Measurements from ENCODE around the gene CD52.
"Not testable (repeated sequence)": the region's sequence is repeated elsewhere in the genome, so short reads cannot be mapped to it uniquely, and the experiment has no call there.

Gene CD52

GRCh38 chr1:26328597-26328996 lies 10.8 kb downstream of the CD52 start:
- no peak overlapping the region for H3K27ac ChIP-seq
- H3K9ac ChIP-seq: no peak overlapping the region
- no peaks in the 10 kb centered on the region for H3K9me3 ChIP-seq
- no peaks in the 10 kb centered on the region for H3K36me3 ChIP-seq
- no peak overlapping the region for H3K4me2 ChIP-seq
- no peaks in the 10 kb centered on the region for H4K20me1 ChIP-seq
- no peaks in the 10 kb centered on the region for H3K27me3 ChIP-seq
- no peaks in the 10 kb centered on the region for H3K4me1 ChIP-seq
- TF ChIP-seq Cebpa-rat (IDR thresholded peaks at IDR 0.05): no peak
- H3K4me3 ChIP-seq: no peak overlapping the region

DNA sequence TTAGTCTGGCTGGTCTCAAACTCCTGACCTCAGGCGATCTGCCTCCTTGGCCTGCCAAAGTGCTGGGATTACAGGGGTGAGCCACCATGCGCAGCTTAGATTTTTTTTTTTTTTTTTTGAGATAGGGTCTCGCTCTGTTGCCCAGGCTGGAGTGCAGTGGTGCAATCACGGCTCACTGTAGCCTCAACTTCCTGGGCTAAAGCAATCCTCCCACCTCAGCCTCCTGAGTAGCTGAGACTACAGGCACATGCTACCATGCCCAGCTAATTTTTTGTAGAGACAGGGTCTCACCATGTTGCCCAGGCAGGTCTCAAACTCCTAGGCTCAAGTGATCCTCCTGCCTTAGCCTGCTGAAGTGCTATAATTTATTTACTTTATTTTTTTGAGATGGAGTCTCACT lies 11.6 kb downstream of the CD52 start:
- H3K4me1 ChIP-seq, H4K20me1 ChIP-seq, H3K9me3 ChIP-seq, H3K9ac ChIP-seq, H3K27me3 ChIP-seq, H3K27ac ChIP-seq, H3K36me3 ChIP-seq, H3K4me2 ChIP-seq, H3K4me3 ChIP-seq: not testable (repeated sequence)

- Histone ChIP-seq H3K4me3 (no peak overlapping the region), H3K36me3 (no peaks in the 10 kb centered on the region), H3K9me3 (no peaks in the 10 kb centered on the region), H3K9ac (no peak overlapping the region), H3K27ac (no peak overlapping the region), H3K4me2 (no peak overlapping the region), H4K20me1 (no peaks in the 10 kb centered on the region), H3K27me3 (peaks cover 8% of the 10 kb centered on the region; the same call in 1 of the 2 replicates), H3K4me1 (no peaks in the 10 kb centered on the region)
- TF ChIP-seq Cebpa-rat (IDR thresholded peaks at IDR 0.05): no peak
Observed at GRCh38 chr1:26330276-26330675, 12.5 kb downstream of the CD52 start.

DNA sequence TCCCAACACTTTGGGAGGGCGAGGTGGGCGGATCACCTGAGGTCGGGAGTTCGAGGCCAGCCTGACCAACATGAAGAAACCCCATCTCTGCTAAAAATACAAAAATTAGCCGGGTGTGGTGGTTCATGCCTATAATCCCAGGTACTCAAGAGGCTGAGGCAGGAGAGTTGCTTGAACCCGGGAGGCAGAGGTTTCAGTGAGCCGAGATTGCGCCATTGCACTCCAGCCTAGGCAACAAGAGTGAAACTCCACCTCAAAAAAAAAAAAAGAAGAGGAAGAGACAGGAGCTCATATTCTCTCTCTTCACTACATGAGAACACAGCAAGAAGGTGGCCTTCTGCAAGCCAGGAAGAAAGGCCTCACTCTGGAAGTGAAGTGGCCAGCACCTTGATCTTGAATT lies 15.6 kb downstream of the CD52 start:
- not testable (repeated sequence) for H3K9ac ChIP-seq, H3K27ac ChIP-seq, H3K9me3 ChIP-seq, H3K36me3 ChIP-seq, H3K4me2 ChIP-seq, H3K4me3 ChIP-seq, H4K20me1 ChIP-seq
- Histone ChIP-seq H3K27me3 (peaks cover 30% of the 10 kb centered on the region), H3K4me1 (peaks cover 17% of the 10 kb centered on the region)

DNA sequence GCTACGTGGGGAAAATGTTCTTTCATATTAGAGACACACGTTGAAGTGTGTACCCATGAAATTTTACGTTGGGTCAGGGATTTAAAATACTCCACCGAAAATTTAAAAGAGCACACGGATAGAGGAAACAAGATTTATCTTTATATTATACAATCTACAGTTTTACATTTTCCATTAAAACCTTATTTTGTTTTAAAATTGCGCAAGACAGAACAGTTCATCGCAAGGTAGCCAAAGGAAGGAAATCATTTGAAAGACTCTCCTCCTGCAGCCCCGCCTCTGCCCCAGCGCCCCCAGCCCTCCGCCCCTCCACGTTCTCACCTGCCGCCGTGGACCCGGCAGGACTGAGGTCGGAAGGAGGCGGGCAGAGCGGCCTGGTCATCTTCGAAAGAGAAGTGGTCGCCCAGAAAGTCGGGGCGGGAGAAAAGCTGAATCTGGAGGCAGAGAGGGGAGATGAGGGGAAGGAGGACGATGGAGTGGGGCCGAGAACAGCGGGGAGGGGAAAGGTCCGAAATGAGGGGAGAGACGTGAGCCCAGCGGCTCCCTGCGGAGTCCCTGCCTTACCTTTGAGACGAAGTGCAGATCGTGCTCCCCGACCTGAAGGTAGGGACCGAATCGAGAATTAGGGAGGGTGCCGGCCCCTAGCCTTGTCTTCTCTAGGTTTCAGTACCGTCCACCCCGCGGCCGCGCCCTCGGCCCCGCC lies 18.2 kb downstream of the CD52 start:
- H3K9me3 ChIP-seq: no peaks in the 10 kb centered on the region
- H3K36me3 ChIP-seq: no peaks in the 10 kb centered on the region
- H3K4me3 ChIP-seq: peak overlapping the region; percentile 70
- no peaks in the 10 kb centered on the region for H4K20me1 ChIP-seq
- H3K9ac ChIP-seq: no peak overlapping the region; the same call in 1 of the 2 replicates
- peaks cover 30% of the 10 kb centered on the region for H3K27me3 ChIP-seq
- H3K4me2 ChIP-seq: peak overlapping the region; percentile 99
- peaks cover 17% of the 10 kb centered on the region for H3K4me1 ChIP-seq
- H3K27ac ChIP-seq: no peak overlapping the region
- no peak for TF ChIP-seq Cebpa-rat (IDR thresholded peaks at IDR 0.05)

DNA sequence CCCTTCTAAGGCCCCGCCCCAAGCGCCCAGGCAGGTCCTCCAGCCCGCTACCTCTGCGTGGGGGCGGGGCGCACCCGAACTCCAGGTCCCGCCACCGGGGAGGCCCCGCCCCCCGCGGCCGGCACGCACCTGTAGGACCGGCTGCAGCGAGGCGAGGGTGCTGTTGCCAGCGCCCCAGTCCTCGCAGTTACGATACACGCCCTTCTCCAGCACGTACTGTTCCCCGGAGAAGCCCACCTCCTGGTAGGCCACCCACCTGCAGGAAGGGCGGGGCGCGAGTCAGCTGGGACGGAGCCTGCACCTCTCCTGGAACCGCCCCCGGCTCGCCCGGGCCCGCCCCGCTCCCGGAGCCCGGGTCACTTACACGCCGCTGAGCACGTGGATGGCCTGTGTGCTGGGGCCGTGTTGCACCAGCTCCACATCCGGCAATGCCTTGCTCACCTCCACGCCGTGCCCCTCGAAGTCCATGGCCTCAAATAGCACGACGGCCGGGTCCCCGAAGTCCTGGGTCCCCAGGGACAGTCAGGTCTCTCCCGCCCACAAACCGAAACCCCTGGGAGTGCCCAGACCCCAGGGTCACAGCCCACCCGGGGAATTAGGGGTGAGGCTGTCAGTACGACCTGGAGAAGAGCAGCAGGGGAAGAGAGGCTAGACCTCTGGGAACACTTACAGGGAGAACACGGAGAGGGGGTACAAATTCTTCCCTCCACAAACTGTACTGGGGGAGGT lies 18.9 kb downstream of the CD52 start:
- TF ChIP-seq Cebpa-rat (IDR thresholded peaks at IDR 0.05): no peak
- peak overlapping the region; percentile 99 for H3K4me2 ChIP-seq
- H3K27me3 ChIP-seq: peaks cover 30% of the 10 kb centered on the region
- no peaks in the 10 kb centered on the region for H3K36me3 ChIP-seq
- peak overlapping the region; percentile 70 for H3K4me3 ChIP-seq
- no peaks in the 10 kb centered on the region for H3K9me3 ChIP-seq
- H3K4me1 ChIP-seq: peaks cover 17% of the 10 kb centered on the region
- H3K27ac ChIP-seq: peak overlapping the region; percentile 49
- no peaks in the 10 kb centered on the region for H4K20me1 ChIP-seq
- H3K9ac ChIP-seq: no peak overlapping the region; the same call in 1 of the 2 replicates

DNA sequence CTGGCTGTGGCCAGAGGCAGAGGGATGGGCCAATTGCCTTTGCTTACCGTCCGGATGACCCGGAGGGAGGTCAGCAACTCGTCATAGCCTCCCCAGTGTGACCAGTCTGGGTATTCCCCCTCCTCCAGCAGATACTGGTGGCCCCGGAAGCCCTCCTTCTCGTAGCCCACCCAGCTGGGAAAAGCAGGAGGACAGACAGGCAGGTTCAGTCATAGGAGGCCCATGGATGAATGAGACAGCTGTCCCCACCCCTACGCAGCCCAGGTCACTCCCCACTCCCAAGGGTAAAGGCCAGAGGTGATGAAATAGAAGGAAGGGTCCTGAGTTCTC lies 19.4 kb downstream of the CD52 start:
- TF ChIP-seq Cebpa-rat (IDR thresholded peaks at IDR 0.05): no peak
- Histone ChIP-seq H3K9ac (no peak overlapping the region), H3K27me3 (peaks cover 30% of the 10 kb centered on the region), H3K4me2 (peak overlapping the region; percentile 99), H3K36me3 (no peaks in the 10 kb centered on the region), H3K27ac (no peak overlapping the region; the same call in 1 of the 2 replicates), H3K9me3 (no peaks in the 10 kb centered on the region), H3K4me3 (peak overlapping the region; percentile 70), H3K4me1 (peaks cover 17% of the 10 kb centered on the region), H4K20me1 (no peaks in the 10 kb centered on the region)

DNA sequence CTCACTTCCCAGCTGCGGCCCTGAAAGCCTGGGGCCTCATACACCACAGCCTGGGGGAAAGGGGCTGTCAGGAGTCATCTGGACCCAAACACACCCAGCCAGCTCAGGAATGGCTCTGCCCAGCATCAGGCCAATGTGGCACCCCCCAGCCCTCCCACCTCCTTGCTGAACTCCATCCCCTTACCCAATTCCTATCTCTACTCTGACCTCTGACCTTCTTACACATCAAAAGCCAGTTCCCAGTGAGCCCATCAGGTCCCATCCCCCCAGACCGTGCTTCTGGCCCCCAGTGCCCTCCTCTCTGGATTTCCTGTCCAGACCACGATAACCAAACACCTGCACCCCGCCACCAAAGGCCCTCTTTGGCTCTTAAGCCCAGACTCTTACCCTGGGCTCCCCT lies 19.9 kb downstream of the CD52 start:
- Histone ChIP-seq H3K27me3 (peaks cover 30% of the 10 kb centered on the region), H3K9ac (no peak overlapping the region), H3K9me3 (no peaks in the 10 kb centered on the region), H4K20me1 (no peaks in the 10 kb centered on the region), H3K4me2 (peak overlapping the region; percentile 99), H3K4me3 (no peak overlapping the region), H3K4me1 (peaks cover 17% of the 10 kb centered on the region), H3K36me3 (no peaks in the 10 kb centered on the region), H3K27ac (no peak overlapping the region)
- no peak for TF ChIP-seq Cebpa-rat (IDR thresholded peaks at IDR 0.05)

DNA sequence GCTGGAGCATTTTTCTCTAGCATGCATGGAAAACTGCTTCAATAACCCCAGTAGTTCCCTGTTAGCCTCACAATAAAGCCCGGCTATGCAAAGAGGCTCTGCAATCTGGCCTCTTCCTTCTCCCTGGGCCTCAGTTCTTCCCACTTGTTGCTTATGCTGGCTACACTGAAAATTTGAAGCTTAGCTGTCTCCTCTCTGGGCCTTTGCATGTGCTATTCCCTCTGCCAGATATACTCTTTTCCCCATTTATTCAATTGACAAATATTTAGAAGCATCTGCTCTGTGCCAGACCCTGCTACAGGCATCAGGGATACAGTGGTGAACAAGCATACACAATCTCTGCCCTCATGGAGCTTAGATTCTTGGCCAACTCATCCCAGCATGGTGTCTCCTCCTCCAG lies 20.9 kb downstream of the CD52 start:
- Histone ChIP-seq H3K36me3 (no peaks in the 10 kb centered on the region), H4K20me1 (no peaks in the 10 kb centered on the region), H3K9me3 (no peaks in the 10 kb centered on the region), H3K4me1 (peaks cover 17% of the 10 kb centered on the region), H3K9ac (no peak overlapping the region), H3K27ac (no peak overlapping the region), H3K4me3 (no peak overlapping the region), H3K27me3 (peaks cover 30% of the 10 kb centered on the region), H3K4me2 (no peak overlapping the region)
- TF ChIP-seq Cebpa-rat (IDR thresholded peaks at IDR 0.05): no peak

GRCh38 chr1:26340047-26340481 lies 22.3 kb downstream of the CD52 start:
- Histone ChIP-seq H3K4me1 (peaks cover 17% of the 10 kb centered on the region), H3K4me3 (no peak overlapping the region), H3K27ac (no peak overlapping the region), H3K36me3 (no peaks in the 10 kb centered on the region), H3K9ac (no peak overlapping the region), H3K4me2 (no peak overlapping the region), H4K20me1 (no peaks in the 10 kb centered on the region), H3K9me3 (no peaks in the 10 kb centered on the region), H3K27me3 (peaks cover 24% of the 10 kb centered on the region)
- TF ChIP-seq Cebpa-rat (IDR thresholded peaks at IDR 0.05): no peak

Data from BLaER1 (cell line).